GM12891 (cell line): ENCODE measurements around the gene POLR2J. TPM values are rescaled to one million over a fixed set of nuclear protein-coding genes. Genes with fewer than 3 reads are reported as not detected.
"Not testable (repeated sequence)": the region's sequence is repeated elsewhere in the genome, so short reads cannot be mapped to it uniquely, and the experiment has no call there.

Source experiments
- DNase-seq: peaks from one replicate; pipeline ENCODE4 v3.0.0; 2011; ENCODE audit warnings: low spot score; ENCODE audit not compliant: insufficient read length
- FAIRE-seq: peaks from 2 replicates; lab custom pipeline; 2011; peaks lifted over from hg19 to GRCh38; lab: Jason Lieb, UNC
- polyA plus RNA-seq: library from polyadenylated mRNA; unstranded; fragments of >200 nt; gene quantifications from one replicate; pipeline ENCODE4 v1.2.1, GENCODE V29; 2012; ENCODE audit warnings: low read depth, missing spikeins, inconsistent platforms; ENCODE audit not compliant: missing spikeins

POLR2J gene
- 94.7 TPM for polyA plus RNA-seq

- DNase-seq, FAIRE-seq: not testable (repeated sequence)
Measured at GRCh38 chr7:102478314-102479208, at the start of gene POLR2J. Gene POLR2J, minus strand, starts transcription at chr7:102478922. Its CDS starts 62 bp downstream, at chr7:102478860.

- not testable (repeated sequence) for DNase-seq, FAIRE-seq
Measured at GRCh38 chr7:102527822-102528793, 49.4 kb upstream of the POLR2J start.

- FAIRE-seq, DNase-seq: not testable (repeated sequence)
Measured at GRCh38 chr7:102527182-102527581, 48.5 kb upstream of the POLR2J start.

GRCh38 chr7:102524803-102525202, 46.1 kb upstream of the POLR2J start:
- not testable (repeated sequence) for FAIRE-seq, DNase-seq

GRCh38 chr7:102520797-102521196, 42.1 kb upstream of the POLR2J start:
- FAIRE-seq: not testable (repeated sequence)

GRCh38 chr7:102517550-102518147, 38.9 kb upstream of the POLR2J start, which contains the start of gene RASA4B:
Gene RASA4B, minus strand, starts transcription at chr7:102517777. Its CDS starts 67 bp downstream, at chr7:102517710.
- peak; percentile 71 for FAIRE-seq

More at GRCh38 chr7:102520797-102521196, 42.1 kb upstream of the POLR2J start:
- not testable (repeated sequence) for DNase-seq

GRCh38 chr7:102516951-102517350, 38.2 kb upstream of the POLR2J start:
- peak; percentile 82 for FAIRE-seq

More at GRCh38 chr7:102517550-102518147, 38.9 kb upstream of the POLR2J start, which contains the start of gene RASA4B:
- DNase-seq: not testable (repeated sequence)

GRCh38 chr7:102515889-102516288, 37.2 kb upstream of the POLR2J start:
- FAIRE-seq: peak; percentile 63
- not testable (repeated sequence) for DNase-seq

More at GRCh38 chr7:102516951-102517350, 38.2 kb upstream of the POLR2J start:
- DNase-seq: not testable (repeated sequence)

- not testable (repeated sequence) for DNase-seq
- peak; percentile 89 for FAIRE-seq
Measured at GRCh38 chr7:102514881-102515721, 36.4 kb upstream of the POLR2J start.

GRCh38 chr7:102512642-102513221, 34.0 kb upstream of the POLR2J start:
- not testable (repeated sequence) for FAIRE-seq, DNase-seq

- DNase-seq: not testable (repeated sequence)
- FAIRE-seq: peak; percentile 83
Measured at GRCh38 chr7:102511860-102512522, 33.3 kb upstream of the POLR2J start.

- DNase-seq, FAIRE-seq: not testable (repeated sequence)
Measured at GRCh38 chr7:102510575-102510974, 31.9 kb upstream of the POLR2J start.

- not testable (repeated sequence) for DNase-seq, FAIRE-seq
Measured at GRCh38 chr7:102507410-102508088, 28.8 kb upstream of the POLR2J start.

GRCh38 chr7:102505298-102506185, 26.8 kb upstream of the POLR2J start:
- not testable (repeated sequence) for DNase-seq, FAIRE-seq

GRCh38 chr7:102503141-102503540, 24.4 kb upstream of the POLR2J start:
- FAIRE-seq, DNase-seq: not testable (repeated sequence)
